Cardiac muscle cell (in vitro differentiated cells and primary cell): Measurements from ENCODE around the gene DNAJC25. TPM values are rescaled to one million over a fixed set of nuclear protein-coding genes. Genes with fewer than 3 reads are reported as not detected.

Experiments used
- DNase-seq, 2 donors: peaks; one replicate each; pipeline versions ENCODE4 v3.0.0 to v3.0.0-alpha.2; 2010 to 2017; ENCODE audit warnings: low read depth in 1 of 2, low spot score in 1 of 2
- H3K27ac ChIP-seq: fragments of 200-600 bp; sonication (generic); 2 replicates; pipeline ENCODE4 v1.5.1; 2016
- H3K27me3 ChIP-seq: fragments of 200-600 bp; sonication (generic); 2 replicates; pipeline ENCODE4 v1.6.0; 2016; ENCODE audit warnings: control low read depth
- H3K36me3 ChIP-seq: fragments of 200-600 bp; sonication (generic); 2 replicates; pipeline ENCODE4 v1.5.1; 2016; ENCODE audit warnings: control low read depth
- H3K4me1 ChIP-seq: fragments of 200-600 bp; sonication (generic); 2 replicates; pipeline ENCODE4 v1.8.1; 2017; ENCODE audit warnings: low read depth, mild to moderate bottlenecking, mixed run types
- H3K4me3 ChIP-seq: fragments of 200-600 bp; sonication (generic); 2 replicates; pipeline ENCODE4 v1.5.1; 2016; ENCODE audit warnings: mild to moderate bottlenecking
- H3K9me3 ChIP-seq: fragments of 200-600 bp; sonication (generic); 2 replicates; pipeline ENCODE4 v1.5.1; 2017; ENCODE audit warnings: low read depth, mild to moderate bottlenecking, control low read depth
- CTCF ChIP-seq: IDR thresholded peaks from 2 replicates; pipeline ENCODE4 v1.5.1; 2012; ENCODE audit warnings: low read depth, mild to moderate bottlenecking, low read length
- polyA plus RNA-seq: library from polyadenylated mRNA; unstranded; fragments of >200 nt; fragmentation: Nextera tagmentation; extraction: Ambion mirVana; gene quantifications from 2 replicates; pipeline ENCODE4 v1.2.1, GENCODE V29; 2016
- total RNA-seq: library from RNA; depleted of rRNA; stranded (reverse); fragments of >200 nt; gene quantifications from 2 replicates; pipeline ENCODE4 v1.2.3, GENCODE V29; 2016

Gene DNAJC25
- total and polyA plus RNA-seq, 2 experiments from 2014 or later, result 7.1 to 10.4 TPM

GRCh38 chr9:111691672-111692329 lies 60.7 kb downstream of the DNAJC25 start:
- peak; percentile 11 to 58 for DNase-seq
- Histone ChIP-seq H3K27me3 (no peaks in the 10 kb centered on the region), H3K4me3 (no peak overlapping the region), H3K4me1 (no peaks in the 10 kb centered on the region), H3K9me3 (no peaks in the 10 kb centered on the region), H3K36me3 (no peaks in the 10 kb centered on the region), H3K27ac (no peak overlapping the region)
- TF ChIP-seq CTCF, result peak; percentile 51

- Histone ChIP-seq H3K36me3 (no peaks in the 10 kb centered on the region), H3K27me3 (no peaks in the 10 kb centered on the region), H3K4me1 (no peaks in the 10 kb centered on the region), H3K4me3 (no peak overlapping the region), H3K27ac (no peak overlapping the region), H3K9me3 (no peaks in the 10 kb centered on the region)
- TF ChIP-seq CTCF, result no peak
- DNase-seq, result no peak
Observed at GRCh38 chr9:111696796-111697195, 65.7 kb downstream of the DNAJC25 start.

GRCh38 chr9:111700776-111701175 lies 69.6 kb downstream of the DNAJC25 start:
- Histone ChIP-seq H3K27me3 (no peaks in the 10 kb centered on the region), H3K4me1 (no peaks in the 10 kb centered on the region), H3K36me3 (no peaks in the 10 kb centered on the region), H3K4me3 (no peak overlapping the region), H3K9me3 (no peaks in the 10 kb centered on the region), H3K27ac (no peak overlapping the region)
- no peak for DNase-seq
- no peak for TF ChIP-seq CTCF

Other genes starting within 250 kb of the DNAJC25 start
- gene ECPAS, start 147.0 kb upstream of the DNAJC25 start, total RNA-seq, result 51.9 and 56.6 TPM in 2 replicates
- gene ECPAS, start 147.0 kb upstream of the DNAJC25 start, polyA plus RNA-seq, result 29.4 and 30.6 TPM in 2 replicates
- gene ZNF483, start 106.2 kb upstream of the DNAJC25 start, total RNA-seq, result 4.5 and 7.2 TPM in 2 replicates
- 2.2 and 3.8 TPM in 2 replicates for gene ZNF483, start 106.2 kb upstream of the DNAJC25 start, polyA plus RNA-seq
- 64.6 and 65.6 TPM in 2 replicates for gene PTGR1, start 31.7 kb upstream of the DNAJC25 start, total RNA-seq
- 98.0 and 98.3 TPM in 2 replicates for gene PTGR1, start 31.7 kb upstream of the DNAJC25 start, polyA plus RNA-seq
- 23.4 and 44.5 TPM in 2 replicates for gene GNG10, start 30.3 kb downstream of the DNAJC25 start, total RNA-seq
- 37.7 and 59.9 TPM in 2 replicates for gene GNG10, start 30.3 kb downstream of the DNAJC25 start, polyA plus RNA-seq
- not detected in 2 replicates for gene SHOC1, start 163.6 kb downstream of the DNAJC25 start, total RNA-seq
- 0.12 and 0.37 TPM in 2 replicates for gene SHOC1, start 163.6 kb downstream of the DNAJC25 start, polyA plus RNA-seq